ENCODE measurements around the gene METRNL.

METRNL gene

GRCh38 chr17:83067718-83068261, 11.6 kb upstream of the METRNL start:
- no peak for DNase-seq

- DNase-seq, result no peak
Observed at GRCh38 chr17:83068641-83069570, 10.5 kb upstream of the METRNL start.

- no peak for DNase-seq
Observed at GRCh38 chr17:83069571-83069906, 9.9 kb upstream of the METRNL start.

GRCh38 chr17:83069931-83070742, 9.3 kb upstream of the METRNL start:
- DNase-seq, result no peak

GRCh38 chr17:83070800-83071341, 8.5 kb upstream of the METRNL start:
- DNase-seq, result no peak

GRCh38 chr17:83071365-83071764, 8.0 kb upstream of the METRNL start:
- DNase-seq, result no peak

- no peak for DNase-seq
Observed at GRCh38 chr17:83071966-83072562, 7.3 kb upstream of the METRNL start.

- DNase-seq, result no peak
Observed at GRCh38 chr17:83072600-83073358, 6.6 kb upstream of the METRNL start.

- DNase-seq, result no peak
Observed at GRCh38 chr17:83073389-83074063, 5.9 kb upstream of the METRNL start.

- no peak for DNase-seq
Observed at GRCh38 chr17:83074486-83075223, 4.8 kb upstream of the METRNL start.

- no peak for DNase-seq
Observed at GRCh38 chr17:83075270-83075880, 4.0 kb upstream of the METRNL start.

- DNase-seq, result no peak
Observed at GRCh38 chr17:83076938-83077337, 2.5 kb upstream of the METRNL start.

- no peak for DNase-seq
Observed at GRCh38 chr17:83077411-83077810, 2.0 kb upstream of the METRNL start.

- DNase-seq, result no peak
Observed at GRCh38 chr17:83077939-83078338, 1.5 kb upstream of the METRNL start.

GRCh38 chr17:83078378-83079351, 744 bp upstream of the METRNL start:
- DNase-seq, result peak; percentile 21

- no peak for DNase-seq
Observed at GRCh38 chr17:83079766-83080578, 563 bp downstream of the METRNL start.

- no peak for DNase-seq
Observed at GRCh38 chr17:83080579-83080857, 1.1 kb downstream of the METRNL start.
